Lung microvascular endothelial cell (primary cell): ENCODE measurements around the gene ZNF621. TPM values are rescaled to one million over a fixed set of nuclear protein-coding genes. Genes with fewer than 3 reads are reported as not detected.

Experiments used
- DNase-seq, 2 donors: peaks; one replicate each; pipeline versions ENCODE4 v3.0.0 to v3.0.0-alpha.2; 2010; ENCODE audit warnings: low read depth in 2 of 2
- total RNA-seq: library from RNA; depleted of rRNA; stranded (reverse); fragments of >200 nt; gene quantifications from 2 replicates; pipeline ENCODE4 v1.2.1, GENCODE V29; 2014

Gene ZNF621
- total RNA-seq: 5.0 and 6.0 TPM in 2 replicates

DNA sequence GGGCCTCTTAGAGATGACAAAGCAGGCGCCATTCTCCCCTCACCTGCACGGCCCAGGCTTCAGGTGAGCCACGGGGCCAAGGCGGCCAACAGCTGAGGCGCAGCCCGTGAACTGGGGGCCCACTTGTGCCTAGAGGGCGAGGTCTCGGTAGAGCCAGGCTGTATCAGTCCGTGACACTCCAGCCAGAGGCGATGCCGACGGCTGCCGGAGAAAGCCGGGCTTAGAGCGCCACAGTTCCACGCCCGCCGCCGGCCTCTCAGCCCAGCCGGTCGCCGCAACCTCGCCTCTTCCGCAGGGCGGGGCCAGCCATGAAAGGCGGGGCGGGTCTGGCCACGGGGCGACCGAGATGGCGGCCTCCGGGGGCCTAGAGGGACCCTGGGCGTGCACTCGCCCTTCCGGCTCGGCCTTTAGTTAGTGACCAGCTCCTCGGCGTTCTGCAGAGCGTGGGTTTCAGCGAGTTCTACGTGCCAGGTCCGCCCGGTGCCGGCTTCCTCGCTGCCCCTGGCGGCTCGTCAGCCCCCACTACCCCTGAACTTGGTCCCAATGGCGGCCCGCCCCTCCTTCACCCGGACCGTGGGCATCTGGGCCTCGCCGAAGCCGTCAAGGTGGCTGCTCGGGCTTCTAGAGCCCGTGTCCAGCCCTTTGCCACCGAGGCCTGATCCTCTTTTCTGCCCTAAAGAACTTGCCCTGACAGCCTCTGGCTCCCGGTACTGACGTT lies at the start of gene ZNF621:
ZNF621 (plus strand) TSS at position 393 of the 718 bp plus-strand sequence. CDS start 881 bp downstream, outside the sequence.
- DNase-seq: peak; percentile 90

DNA sequence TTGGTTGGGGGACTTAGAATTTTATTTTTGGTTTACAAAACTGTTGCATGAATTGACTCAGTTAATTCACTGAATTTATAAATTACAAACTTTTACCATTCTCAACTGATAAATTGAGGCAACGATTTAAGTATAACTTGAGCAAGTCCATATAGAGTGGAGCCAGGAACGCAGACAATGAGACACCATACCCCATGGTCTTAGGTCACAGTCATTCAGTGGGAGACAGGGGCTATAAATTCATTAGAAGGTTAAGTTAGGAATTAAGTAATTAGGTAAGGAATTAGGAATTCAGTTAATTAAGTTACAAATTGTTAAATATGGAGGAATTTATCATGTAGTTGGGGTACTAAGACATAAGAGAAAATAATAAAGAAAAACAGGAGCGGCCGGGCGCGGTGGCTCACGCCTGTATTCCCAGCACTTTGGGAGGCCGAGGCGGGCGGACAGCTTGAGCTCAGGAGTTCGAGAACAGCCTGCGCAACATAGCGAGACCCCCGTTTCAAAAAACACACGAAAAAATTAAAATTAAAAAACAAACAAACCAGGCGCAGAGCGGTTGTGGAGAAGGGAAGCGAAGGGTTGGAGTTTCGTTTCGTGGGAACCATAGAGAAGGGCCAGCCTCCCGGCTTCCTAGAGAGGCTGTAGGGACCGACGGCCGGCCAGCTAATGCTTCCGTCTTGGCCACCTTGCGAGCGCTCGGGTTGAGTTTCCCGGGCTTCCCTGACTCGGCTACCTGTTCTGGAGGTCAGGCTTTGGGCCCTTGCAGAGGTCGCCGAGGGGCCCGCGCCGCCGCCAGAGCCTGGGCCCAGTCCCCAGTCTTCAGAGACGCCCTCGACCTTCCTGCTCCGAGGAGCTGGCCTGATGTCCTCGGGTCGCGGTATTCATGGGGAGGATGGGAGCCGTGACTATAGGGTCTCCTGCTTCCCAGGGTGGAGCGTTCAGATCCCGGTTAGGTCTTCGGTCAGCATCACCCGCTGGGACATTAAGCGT lies 48.0 kb upstream of the ZNF621 start, which contains the start of gene ZNF619:
ZNF619 (plus strand) TSS at position 645 of the 993 bp plus-strand sequence. CDS start 858 bp downstream, outside the sequence.
- DNase-seq: peak; percentile 84 to 86

- peak; percentile 6 to 9 for DNase-seq
Observed at GRCh38 chr3:40477666-40478065, 47.1 kb upstream of the ZNF621 start.

- DNase-seq: no peak
Observed at GRCh38 chr3:40487172-40487571, 37.6 kb upstream of the ZNF621 start.

GRCh38 chr3:40490916-40491315 lies 33.8 kb upstream of the ZNF621 start:
- DNase-seq: peak in 1 of 2 donors; percentile 16

- DNase-seq: no peak
Observed at GRCh38 chr3:40494698-40495097, 30.1 kb upstream of the ZNF621 start.

DNA sequence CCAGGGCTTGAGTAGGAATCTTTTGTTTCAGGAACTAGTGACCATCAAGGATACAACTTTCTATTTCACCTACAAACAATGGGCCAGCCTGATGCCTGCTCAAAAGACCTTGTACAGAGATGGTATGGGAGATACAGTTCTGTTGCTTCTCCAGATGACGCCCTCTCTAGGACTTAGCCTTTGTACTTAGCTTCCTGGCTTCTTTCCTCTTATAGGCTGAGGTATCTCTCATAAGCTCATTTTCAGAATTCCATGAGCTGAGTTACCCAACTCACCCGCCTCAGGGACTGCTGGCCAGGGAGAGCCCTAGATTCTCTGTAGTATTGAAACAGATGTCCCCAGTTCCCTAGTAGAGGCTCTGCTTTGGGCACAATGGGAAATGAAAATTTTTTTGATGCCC lies 27.5 kb upstream of the ZNF621 start:
- DNase-seq: no peak

GRCh38 chr3:40499952-40500351 lies 24.8 kb upstream of the ZNF621 start:
- no peak for DNase-seq

GRCh38 chr3:40502034-40502433 lies 22.7 kb upstream of the ZNF621 start:
- no peak for DNase-seq

DNA sequence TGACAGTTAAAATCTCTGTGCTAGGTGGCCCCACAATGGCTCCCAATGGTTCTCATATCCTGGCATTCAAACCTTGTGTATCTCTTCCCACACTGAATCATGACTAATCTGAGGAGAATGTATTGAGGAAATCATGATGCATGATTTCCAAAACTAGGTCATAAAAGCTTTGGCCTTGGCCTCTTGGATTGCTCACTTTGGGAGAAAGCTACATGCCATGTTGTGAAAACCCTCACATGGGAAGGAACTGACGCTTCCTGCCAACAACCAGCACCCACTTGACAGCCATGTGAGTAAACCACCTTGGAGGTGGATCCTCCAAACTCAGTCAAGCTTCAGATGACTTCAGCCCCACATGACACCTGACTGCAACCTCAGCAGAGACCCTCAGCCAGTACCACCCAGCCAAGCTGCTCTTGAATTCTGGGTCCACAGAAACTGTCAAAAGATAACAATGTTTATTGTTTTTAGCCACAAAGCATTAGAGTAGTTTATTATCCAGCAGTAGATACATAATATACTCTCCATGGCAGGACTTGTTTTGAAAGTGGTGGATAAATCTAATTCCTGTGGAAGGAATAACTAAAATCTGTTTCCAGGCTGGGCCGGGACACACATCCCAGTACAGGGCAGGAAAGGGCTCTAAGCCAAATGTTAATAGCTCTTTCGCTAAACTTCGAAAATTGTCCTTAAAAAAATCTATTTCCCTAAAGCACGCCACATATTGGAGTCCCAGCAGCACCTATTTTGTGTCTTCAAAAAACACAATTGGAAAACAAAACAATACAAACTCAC lies 19.9 kb upstream of the ZNF621 start:
- peak; percentile 98 for DNase-seq

- DNase-seq: peak; percentile 73 to 94
Observed at GRCh38 chr3:40505599-40506462, 18.9 kb upstream of the ZNF621 start, which contains the start of gene ZNF620. Gene ZNF620, plus strand, starts transcription at chr3:40506039. Its CDS starts 314 bp downstream, at chr3:40506353.

- no peak for DNase-seq
Observed at GRCh38 chr3:40511031-40511718, 13.6 kb upstream of the ZNF621 start.

DNA sequence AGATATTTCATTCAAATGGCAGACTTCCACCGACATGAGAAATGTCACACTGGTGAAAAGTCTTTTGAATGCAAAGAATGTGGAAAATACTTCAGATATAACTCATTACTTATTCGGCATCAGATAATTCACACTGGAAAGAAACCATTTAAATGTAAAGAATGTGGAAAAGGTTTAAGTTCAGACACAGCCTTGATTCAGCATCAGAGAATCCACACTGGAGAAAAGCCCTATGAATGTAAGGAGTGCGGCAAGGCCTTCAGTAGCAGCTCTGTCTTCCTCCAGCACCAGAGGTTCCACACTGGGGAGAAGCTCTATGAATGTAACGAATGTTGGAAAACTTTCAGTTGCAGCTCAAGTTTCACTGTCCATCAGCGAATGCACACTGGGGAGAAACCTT lies 8.6 kb upstream of the ZNF621 start:
- no peak for DNase-seq

DNA sequence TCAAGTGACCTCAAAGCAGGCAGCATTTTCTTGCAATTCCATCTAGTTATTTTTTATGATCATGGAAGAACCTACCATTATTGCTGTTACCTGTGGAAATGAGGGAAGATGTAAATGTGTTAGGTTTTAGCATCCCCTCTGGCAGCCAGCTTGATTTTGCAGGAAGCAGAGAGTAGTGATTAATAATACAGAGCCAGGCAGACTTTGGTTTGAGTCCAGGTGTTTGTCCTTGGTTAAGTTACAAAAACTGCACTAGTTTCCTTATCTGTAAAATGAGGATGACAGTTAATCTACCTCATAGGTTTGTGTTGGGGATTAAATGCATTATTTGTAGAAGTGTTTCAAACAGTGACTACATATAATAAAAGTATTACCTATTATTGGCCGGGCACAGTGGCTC lies 6.7 kb upstream of the ZNF621 start:
- DNase-seq: no peak

- no peak for DNase-seq
Observed at GRCh38 chr3:40518848-40519247, 5.9 kb upstream of the ZNF621 start.

DNA sequence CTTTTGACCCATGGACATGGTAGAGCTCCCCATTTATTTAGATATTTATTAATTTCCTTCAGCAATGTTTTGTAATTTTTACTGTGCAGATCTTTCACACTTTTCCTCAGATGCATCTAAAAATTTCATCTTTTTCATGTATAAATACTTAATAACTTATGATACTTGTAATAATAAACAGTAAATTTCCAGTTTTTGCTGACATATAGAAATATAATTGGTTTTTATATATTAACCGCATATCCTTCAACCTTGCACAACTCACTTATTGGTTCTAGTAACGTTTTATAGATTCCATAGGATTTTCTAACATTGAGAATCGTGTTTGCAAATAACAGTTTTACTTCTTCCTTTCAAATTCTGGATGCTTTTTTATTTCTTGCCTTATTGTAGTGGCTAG lies 3.5 kb upstream of the ZNF621 start:
- DNase-seq: no peak

GRCh38 chr3:40523781-40524180 lies 979 bp upstream of the ZNF621 start:
- DNase-seq: peak; percentile 2 to 4

- DNase-seq: peak in 1 of 2 donors; percentile 34
Observed at GRCh38 chr3:40524222-40524567, 565 bp upstream of the ZNF621 start.

DNA sequence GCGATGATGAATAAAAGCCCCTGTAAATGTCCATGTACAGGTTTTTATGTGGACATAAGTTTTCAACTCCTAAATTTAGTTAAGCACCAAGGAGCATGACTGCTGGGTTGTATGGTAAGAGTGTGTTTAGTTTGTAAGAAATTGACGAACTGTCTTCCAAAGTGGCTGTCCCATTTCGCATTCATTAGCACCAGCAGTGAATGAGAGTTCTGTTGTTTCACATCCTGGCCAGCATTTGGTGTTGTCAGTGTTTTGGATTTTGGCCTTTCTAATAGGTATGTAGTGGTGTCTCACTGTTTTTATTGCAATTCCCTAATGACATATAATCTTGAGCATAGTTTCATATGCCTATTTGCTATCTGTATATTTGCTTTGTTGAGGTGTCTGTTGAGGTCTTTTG lies 3.7 kb downstream of the ZNF621 start:
- no peak for DNase-seq

- DNase-seq: no peak
Observed at GRCh38 chr3:40532252-40532651, 7.5 kb downstream of the ZNF621 start.
